HG03196 (cell line): ENCODE measurements around the gene ITGB3.
"Not testable (repeated sequence)": the region's sequence is repeated elsewhere in the genome, so short reads cannot be mapped to it uniquely, and the experiment has no call there.

Experiments
- ATAC-seq: cut with Tn5 transposase; IDR thresholded peaks from one replicate; pipeline ENCODE4 v1.9.1; 2021; ENCODE audit not compliant: unreplicated experiment

ITGB3 gene

DNA sequence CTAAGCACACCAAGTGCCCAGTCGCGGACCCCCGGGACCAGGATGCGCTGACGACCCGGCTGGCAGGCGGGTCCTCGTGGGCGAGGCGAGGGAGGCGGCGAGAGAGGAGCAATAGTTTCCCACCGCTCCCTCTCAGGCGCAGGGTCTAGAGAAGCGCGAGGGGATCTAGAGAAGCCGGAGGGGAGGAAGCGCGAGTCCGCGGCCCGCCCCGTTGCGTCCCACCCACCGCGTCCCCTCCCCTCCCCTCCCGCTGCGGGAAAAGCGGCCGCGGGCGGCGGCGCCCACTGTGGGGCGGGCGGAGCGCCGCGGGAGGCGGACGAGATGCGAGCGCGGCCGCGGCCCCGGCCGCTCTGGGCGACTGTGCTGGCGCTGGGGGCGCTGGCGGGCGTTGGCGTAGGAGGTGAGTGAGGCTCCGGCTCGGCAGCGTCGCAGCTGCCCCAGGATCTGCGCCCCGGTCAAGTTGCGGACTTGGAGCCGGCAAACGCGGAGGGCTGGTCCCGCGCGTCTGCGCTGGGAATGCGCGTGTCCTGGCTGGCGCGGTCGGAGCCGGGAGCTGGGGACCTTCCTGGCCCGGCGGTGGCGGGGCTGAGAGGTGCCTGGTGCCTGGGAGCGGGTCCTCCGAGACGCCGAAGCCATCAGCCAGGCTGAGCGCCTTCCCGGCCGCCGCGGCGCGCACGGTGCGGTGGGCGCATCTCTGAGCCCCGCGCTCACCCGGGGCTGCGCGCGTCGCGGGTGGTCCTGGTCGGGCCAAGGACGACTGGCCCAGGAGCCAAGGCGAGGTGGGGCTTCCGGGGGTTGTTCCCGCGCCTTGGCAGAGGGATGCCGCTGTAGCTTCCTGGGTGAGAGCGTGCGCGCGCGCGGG, at the start of gene ITGB3:
Gene ITGB3 (plus strand): TSS at position 287 of the 862 bp plus-strand sequence. CDS start 35 bp downstream, at position 322.
- peak; percentile 66 for ATAC-seq

DNA sequence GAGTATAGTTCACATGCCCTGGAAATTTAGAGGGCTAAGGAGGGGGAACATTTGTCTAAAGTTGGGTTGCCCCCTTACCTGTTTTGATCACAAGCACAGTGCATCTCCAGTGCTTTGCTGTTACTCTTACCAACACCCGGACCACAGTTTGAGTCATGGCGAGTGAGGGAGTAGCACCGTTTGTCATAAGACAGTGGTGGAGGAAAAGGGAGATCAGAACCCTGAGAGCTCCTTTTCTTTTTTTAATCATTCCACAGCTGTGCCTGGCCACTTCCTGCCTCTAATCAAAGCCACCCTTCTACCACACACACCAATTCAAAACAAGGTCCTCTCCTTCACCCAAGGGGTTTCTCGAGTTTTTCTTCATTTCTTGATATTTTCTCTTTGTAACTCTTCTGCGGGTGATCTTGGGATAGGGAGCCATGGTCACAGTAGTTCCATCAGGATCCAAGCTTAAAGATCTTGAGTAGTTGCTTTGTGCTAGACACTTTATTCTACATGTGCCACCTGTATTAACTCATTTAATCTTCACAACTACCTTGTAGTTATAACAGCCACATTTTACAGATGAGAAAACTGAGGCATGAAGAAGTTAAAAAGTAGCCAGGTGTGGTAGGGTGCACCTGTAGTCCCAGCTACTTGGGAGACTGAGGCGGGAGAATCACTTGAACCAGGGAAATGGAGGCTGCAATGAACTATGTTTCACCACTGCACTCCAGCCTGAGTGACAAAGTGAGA, 49.5 kb upstream of the ITGB3 start:
- ATAC-seq, result no peak

DNA sequence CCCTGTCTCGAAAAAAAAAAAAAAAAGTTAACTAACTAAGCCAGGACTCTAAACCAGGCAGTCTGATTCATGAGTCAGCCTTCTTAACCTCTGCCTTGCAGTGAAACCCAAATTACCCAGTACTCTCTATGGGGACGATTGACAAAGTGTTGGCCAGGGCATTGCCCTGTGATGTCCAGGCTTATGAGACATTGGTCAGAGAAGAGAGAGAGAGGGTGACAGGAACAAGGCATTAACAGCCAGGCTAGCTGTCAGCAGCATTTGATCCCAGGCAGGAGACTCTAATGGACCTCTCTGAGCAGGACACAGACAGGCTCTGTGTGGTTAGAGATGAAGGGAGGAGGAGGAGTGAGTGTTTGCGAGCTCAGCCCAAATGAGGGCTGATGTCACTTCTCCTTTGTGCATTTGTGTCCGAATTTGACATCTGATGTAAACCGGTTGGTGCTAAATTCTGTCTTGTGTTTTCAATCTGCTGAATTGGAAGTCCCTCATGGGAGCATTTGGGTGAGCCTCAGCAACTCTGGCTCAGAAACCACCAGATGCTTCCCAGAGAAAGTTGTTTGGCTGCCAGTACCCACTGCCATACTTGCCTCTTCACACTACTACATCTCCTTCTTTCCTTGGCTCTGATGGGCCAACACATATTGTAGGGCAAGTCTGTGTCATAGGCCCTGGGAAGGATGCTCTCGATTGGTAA, 48.8 kb upstream of the ITGB3 start:
- peak; percentile 36 for ATAC-seq

DNA sequence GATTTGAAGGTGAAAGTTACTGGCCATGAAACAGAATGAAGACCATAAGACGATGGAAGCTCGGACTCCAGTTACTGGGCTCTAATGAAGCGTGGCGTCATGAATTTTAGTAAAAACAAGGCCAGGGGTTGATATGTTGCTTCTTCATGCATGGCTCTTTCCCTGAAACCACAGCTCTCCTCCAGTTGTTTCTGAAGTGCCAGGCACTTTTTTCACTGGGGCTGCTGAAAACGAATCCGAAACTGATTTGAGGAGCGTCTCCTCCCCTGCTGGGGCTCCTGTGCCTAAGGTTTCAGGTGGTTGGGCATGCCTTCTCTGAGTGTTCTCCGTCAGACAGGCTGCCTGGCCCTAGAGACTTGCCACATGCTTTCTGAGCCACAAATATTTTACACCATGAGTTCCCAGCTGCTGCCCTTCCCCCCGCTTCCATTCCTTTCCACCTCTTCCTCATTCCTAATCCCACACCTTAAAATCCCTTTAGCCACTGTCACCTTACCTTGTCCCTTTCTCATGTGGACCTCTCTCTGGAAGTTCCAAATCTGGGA, 48.1 kb upstream of the ITGB3 start:
- peak; percentile 55 for ATAC-seq

- ATAC-seq, result no peak
These were observed 46.2 kb upstream of the ITGB3 start for GRCh38 chr17:47207143-47208067.

- no peak for ATAC-seq
These were observed 44.7 kb upstream of the ITGB3 start, which contains the start of gene MYL4 for GRCh38 chr17:47208744-47209488. Gene MYL4, plus strand, starts transcription at chr17:47209348. Its CDS starts 75 bp downstream, at chr17:47209423.

GRCh38 chr17:47209499-47209898, 44.1 kb upstream of the ITGB3 start:
- ATAC-seq, result no peak

DNA sequence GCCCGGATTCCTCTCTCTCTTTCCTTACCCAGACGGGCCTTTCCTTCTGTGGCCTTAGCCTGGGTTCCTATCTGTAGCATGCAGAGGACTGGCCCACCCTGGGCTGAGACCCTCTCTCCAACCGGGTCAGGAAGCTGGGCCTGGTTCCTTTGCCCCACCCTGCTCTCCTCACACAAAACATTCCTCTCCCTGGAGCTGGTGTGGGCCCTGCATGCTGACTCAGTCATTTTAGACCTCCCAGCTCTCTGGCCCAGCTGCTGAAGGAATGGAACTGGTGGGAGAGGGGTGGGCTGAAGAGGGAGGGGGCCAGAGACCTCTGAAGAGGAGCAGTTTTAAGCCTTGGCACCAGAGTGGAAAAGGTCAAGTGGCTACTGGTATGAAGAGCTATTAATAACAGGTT, 43.5 kb upstream of the ITGB3 start:
- no peak for ATAC-seq

GRCh38 chr17:47210779-47211178, 42.8 kb upstream of the ITGB3 start:
- no peak for ATAC-seq

GRCh38 chr17:47212458-47212857, 41.2 kb upstream of the ITGB3 start:
- no peak for ATAC-seq

- ATAC-seq, result no peak
These were observed 40.1 kb upstream of the ITGB3 start for GRCh38 chr17:47213540-47213939.

- no peak for ATAC-seq
These were observed 38.7 kb upstream of the ITGB3 start for GRCh38 chr17:47214931-47215330.

DNA sequence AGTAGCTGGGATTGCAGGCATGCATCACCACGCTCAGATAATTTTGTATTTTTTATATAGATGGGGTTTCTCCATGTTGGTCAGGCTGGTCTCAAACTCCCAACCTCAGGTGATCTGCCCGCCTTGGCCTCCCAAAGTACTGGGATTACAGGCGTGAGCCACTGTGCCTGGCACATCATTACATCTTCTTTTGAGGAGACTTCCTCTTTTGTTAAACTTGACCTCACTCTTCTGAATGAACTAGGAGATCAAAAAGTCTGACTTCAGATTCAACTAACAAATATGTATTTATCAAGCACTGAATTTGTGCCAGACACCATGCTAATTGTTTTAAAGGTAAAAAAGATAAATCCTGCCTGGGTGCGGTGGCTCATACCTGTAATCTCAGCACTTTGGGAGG, 36.8 kb upstream of the ITGB3 start:
- ATAC-seq, result not testable (repeated sequence)

DNA sequence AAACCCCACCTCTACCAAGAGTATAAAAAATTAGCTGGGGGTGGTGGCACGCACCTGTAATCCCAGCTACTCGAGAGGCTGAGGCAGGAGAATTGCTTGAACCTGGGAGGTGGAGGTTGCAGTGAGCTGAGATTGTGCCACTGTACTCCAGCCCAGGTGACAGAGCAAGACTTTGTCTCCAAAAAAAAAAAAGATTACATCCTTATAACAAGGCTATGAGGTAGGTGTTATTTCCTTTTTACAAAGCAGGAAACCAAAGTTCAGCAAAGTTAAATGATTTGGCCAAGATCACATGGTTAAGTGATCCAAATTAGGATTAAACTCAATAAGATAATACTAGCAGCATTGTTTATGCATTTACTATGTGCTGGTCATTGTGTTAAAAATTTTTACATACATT, 36.3 kb upstream of the ITGB3 start:
- ATAC-seq, result not testable (repeated sequence)

DNA sequence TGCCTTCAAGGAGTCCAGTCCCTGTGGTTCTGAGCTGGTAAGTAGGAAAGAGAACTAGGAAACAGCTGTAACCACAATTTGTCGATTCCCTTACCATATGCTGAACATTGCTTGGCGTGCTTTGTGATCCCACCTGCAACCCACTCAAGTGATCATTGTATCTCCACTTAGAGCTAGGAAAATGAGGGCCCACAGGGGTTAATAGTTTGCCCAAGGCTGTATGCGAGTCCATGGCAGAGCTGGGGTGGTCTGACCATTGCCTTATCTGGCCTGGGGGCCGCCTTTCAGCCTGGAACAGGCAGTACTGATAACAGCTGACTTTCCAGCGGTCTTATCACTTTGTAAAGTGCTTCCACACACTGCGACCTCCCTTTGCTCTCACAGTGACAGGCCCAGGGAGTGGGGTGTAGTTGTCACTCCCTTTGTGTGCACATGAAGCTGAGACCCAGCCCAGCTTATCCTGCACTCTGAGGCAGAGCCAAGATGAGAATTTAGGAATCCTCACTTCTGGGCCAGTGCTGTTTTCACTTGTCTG, 34.7 kb upstream of the ITGB3 start:
- ATAC-seq, result no peak

DNA sequence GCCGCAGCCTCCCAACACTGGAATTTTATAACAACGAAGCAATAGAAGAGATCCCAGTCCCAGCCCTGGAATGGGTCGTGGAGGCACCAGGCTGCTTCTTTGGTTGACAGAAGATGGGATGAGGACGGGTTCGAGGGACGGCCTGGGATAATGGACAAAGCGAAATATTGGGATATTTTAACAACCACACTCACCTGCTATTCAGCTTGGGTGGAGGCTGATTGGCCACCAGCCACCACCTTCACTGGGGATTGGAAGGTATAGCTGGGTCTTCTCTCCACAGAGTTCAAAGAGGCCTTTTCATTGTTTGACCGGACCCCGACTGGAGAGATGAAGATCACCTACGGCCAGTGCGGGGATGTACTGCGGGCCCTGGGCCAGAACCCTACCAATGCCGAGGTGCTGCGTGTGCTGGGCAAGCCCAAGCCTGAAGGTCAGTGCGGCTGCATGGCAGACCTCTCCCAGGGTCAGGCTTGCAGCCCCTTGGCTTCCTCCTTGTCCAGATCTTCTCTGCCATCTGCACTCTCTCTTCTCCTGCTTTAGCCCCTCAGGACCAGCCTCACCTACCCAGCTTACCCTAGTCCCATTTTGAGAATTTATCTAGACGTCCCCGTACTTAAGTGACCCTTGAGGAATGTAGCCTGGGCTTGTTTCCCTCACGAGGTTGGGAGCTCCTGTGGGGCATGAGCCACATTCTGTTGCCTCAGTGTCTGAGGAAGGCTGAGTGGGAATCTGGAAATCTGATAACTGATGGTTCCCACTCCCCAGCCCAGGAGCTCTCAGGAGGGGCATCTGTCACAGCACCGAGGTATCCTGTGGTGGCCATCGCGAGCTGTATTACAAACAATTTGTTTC, 33.8 kb upstream of the ITGB3 start:
- no peak for ATAC-seq

GRCh38 chr17:47220531-47220999, 33.1 kb upstream of the ITGB3 start:
- ATAC-seq, result no peak

- ATAC-seq, result no peak
These were observed 32.5 kb upstream of the ITGB3 start for GRCh38 chr17:47221154-47221553.
